HG03442 (cell line): ENCODE data around the gene CTDSP2.
"Not testable (repeated sequence)": the region's sequence is repeated elsewhere in the genome, so short reads cannot be mapped to it uniquely, and the experiment has no call there.

Experiments used
- ATAC-seq: cut with Tn5 transposase; IDR thresholded peaks from one replicate; pipeline ENCODE4 v1.9.1; 2021; ENCODE audit warnings: mild to moderate bottlenecking, moderate library complexity; ENCODE audit not compliant: unreplicated experiment

Gene CTDSP2

DNA sequence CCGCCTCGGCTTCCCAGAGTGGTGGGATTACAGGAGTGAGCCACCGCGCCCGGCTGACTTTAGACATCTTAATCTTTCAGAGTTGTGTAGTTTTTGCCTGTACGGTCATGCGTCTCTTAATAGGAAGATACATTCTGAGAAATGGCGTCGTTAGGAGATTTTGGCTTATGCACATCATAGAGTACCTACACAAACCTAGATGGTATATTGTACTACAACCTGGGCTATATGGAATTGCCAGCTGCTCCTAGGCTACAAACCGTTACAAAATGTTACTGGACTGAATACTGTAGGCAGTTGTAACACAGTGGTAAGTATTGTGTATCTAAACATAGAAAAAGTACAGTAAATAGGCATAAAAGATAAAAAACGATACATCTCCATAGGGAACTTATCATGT, 62.7 kb downstream of the CTDSP2 start:
- no peak for ATAC-seq

DNA sequence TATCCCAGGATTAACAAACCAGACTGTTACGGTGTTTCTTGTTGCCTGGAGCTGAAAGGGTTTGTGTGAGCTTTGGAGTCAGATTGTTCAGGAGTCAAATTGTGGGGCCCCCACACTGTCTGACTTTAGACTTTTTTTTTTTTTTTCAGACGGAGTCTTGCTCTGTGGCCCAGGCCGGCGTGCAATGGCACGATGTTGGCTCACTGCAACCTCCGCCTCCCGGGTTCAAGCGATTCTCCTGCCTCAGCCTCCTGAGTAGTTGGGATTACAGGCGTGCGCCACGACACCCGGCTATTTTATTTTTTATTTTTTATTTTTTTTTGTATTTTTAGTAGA, 63.1 kb downstream of the CTDSP2 start:
- no peak for ATAC-seq

DNA sequence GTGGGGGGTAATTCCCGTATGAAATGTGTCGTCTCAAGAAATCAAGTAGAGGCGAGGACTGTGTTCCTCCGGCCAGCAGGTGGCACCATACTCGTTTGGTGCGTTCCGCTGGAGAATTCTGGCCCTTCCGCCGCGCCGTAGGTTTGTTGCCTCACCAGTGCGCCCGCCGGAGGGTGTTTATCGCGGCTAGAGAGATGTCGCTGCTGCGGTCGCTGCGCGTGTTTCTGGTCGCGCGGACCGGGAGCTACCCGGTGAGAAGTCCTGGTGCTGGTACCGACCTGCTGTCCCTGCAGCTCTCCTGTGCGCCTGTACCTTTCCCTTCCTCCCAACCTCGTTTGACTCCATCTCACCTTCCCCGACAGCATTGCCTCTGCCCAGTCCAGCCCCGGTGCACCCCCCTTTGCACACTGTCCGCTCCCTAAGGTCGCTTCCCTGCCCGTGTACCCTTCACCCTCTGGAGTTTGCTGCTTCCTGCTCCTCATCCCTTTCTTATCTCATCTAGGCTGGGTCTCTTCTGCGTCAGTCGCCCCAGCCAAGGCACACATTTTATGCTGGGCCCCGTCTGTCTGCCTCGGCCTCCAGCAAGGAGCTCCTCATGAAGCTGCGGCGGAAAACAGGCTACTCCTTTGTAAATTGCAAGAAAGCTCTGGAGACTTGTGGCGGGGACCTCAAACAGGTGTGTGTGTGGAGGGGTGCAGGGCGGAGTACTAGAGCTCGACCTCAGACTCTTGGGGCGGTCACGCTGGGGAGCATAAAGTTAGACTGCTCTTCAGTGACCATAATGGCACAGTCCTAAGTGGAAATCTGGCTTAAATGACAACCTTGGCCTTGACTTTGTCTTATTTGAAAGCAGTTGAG, 63.7 kb downstream of the CTDSP2 start, which contains the start of gene TSFM:
TSFM (plus strand) TSS at position 180 of the 858 bp plus-strand sequence; CDS start at position 195, 15 bp downstream.
- ATAC-seq = peak; percentile 83

DNA sequence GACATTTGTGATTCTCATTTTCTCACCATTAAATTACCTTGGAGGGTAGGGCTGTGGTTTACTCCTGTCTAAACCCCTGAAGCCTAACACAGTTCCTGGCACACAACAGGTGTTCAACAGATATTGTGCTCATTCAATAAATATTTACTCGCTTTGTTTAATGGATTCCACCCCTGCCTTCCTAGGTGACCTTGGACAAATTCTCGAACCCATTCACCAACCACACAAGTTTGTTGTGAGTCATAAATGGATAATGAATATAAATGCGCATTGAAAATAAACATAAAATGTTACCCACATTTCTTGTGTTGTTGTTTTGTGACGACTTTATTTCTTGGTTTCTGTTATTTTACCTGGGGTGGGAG, 64.3 kb downstream of the CTDSP2 start:
- ATAC-seq = peak; percentile 21

DNA sequence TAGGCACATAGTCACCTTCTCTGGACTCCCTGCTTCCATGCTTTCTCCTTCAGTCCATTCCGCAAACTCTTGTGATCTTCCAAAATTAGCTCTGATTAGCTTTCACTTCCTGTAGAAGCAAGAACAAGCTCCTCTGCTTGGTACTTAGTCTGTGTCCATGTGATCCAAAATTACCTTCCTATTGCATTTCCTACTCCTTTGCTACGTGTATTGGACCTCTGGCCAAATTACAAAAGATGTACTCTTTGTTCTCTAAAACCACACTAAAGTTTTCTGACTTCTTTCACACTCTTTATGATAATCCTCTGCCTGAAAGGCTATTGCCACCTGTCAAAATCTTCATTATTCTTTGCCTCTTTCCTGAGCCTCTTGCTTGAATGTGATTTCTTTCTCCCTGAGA, 64.7 kb downstream of the CTDSP2 start:
- ATAC-seq = no peak

DNA sequence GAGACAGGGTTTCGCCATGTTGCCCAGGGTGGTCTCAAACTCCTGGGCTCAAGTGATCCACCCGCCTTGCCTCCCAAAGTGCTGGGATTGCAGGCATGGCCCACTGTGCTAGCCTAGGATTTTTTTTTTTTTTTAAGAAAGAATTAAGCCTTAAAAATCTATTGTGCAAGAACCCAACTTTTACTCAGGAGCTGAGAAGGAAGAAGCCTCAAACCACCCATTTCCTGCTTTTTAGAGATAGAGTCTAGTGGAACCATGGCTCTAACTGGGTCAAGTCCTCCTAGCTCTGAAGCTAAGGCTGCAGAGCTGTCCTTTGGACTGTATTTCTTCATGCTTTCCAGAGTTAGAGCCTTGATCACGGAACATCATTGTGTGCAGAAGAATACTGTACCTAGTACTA, 65.3 kb downstream of the CTDSP2 start:
- ATAC-seq = no peak

DNA sequence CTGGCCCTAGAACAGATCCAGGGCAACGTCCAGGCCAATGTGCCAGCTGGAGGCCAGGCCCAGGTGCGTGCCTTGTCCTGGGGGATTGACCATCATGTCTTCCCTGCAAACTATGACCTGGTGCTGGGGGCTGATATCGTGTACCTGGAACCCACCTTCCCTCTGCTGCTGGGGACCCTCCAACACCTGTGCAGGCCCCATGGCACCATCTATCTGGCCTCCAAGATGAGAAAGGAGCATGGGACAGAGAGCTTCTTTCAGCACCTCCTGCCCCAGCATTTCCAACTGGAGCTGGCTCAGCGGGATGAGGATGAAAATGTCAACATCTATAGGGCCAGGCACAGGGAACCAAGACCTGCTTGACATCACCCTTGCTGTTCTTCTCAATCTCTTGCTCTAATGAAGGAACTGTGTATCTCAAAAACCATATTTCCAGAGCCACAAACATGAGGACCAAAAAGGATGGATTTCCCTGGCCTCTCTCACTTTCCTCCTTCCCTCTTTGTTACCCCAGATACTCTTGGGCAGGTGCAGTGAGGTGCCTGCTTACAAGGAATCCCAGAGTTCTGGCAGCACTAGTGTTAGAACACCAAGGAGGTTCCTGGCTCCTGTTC, 66.1 kb downstream of the CTDSP2 start:
- no peak for ATAC-seq

DNA sequence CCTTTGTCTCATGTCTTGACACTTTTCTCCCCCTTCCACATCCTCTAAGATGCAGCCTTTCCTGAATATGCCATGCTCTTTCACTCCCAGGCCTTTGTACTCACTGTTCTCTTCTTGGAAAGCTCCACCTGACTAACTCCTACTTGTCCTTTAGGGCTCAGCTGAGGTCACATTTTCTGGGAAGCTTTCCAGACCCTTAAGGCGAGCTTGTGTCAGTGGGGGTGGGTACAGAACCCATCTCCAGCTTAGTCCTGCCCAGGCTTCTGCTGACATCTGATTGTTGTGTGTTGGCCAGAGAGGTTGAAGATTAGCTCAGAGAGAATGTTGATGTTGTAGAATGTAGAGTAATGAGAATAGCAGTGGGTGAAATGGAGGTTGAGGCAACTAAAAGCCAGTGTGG, 66.8 kb downstream of the CTDSP2 start:
- ATAC-seq = no peak

DNA sequence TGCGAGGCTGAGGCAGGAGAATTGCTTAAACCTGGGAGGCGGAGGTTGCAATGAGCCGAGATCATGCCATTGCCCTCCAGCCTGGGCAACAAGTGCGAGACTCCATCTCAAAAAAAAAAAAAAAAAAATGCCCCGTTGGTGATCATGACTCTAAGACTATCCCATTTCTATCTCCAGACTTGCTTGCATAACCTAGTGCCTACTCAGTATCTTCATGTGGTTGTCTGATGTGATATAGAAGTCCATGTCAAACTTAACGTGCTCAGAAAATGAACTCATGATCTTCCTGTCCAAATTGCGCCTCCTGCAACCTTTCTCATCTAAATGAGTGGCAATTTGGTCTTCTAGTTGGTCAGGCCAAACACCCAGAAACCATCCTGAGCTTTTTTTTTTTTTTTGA, 68.6 kb downstream of the CTDSP2 start:
- no peak for ATAC-seq

DNA sequence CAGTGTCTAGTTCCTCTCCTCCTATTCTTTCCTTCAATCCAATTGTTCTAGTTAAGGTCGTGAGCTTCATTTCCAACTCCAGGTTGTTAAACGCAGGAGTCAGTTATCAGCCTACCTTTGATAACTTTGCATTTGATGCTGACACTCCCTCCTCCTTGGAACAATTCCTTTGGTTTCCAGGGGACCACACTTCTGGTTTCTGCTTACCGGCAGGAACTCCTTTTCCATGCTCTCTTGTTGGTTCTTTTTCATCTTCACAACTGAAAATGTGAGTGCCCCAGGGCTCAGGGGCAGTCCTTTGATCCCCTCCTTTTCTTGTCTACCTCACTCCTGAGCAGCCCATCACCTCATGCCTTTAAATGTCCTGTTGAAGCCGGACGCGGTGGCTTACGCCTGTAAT, 69.2 kb downstream of the CTDSP2 start:
- ATAC-seq = no peak

DNA sequence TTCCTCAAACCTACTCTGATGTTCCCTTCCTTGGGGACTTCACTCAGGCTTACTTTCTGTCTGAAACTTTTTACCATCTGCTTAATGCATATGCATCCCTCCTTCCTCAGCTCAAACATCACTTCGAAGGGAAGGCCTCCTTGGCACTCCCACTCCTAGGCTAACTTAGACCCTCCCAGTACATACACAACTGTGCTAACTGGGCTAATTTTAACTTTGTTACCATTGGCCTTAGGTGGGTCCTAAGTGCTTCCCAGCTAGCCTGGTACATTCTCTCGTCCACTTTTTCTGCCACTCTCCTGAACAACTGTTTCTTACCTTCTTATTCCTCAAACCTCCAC, 70.3 kb downstream of the CTDSP2 start:
- no peak for ATAC-seq

DNA sequence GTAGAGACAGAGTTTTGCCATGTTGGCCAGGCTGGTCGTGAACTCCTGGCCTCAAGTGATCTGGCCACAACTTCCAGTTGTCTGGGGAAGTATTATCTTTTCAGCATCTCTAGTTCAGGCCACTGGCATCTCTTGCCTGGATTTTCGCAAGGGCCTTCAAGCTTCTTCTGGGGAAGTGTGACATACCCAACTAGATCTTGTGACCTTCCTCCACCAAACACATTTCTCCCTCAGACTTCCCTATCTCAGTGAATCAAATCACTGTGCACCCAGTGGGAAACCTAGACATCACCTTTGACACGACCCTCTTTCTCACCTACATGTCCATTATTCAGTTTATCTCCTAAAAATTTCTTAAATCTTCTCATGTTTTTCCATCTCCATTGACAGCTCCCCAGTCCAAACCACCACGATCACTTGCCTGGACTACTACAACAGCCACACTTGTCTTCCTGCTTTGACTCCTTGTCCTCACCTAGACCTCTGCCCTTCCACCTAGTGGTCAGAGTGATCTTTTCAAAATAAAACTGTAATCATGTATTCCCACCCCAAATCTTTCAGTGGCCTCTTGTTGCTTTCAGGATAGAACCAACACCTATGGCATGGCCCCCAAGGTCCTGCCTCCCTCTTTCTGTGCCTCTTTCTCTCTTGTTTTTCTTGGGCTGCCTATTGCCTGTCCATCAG, 70.8 kb downstream of the CTDSP2 start:
- ATAC-seq = no peak

DNA sequence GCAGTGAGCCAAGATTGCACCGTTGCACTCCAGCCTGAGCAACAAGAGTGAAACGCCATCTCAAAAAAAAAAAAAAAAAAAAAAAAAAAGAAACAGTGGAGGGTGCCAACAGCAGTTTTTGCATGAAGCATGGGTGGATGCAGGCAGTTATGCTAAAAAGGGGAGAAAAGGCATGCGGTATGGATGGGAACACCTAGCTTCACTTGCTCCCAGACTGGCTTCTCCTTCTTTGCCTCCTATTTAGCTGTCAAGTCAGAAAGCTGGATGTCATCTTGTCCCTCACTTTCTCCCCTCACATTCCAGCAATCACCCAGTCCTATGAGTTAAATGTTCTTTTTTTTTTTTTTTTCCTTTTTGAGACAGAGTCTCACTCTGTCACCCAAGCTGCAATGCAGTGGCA, 71.5 kb downstream of the CTDSP2 start:
- no peak for ATAC-seq

DNA sequence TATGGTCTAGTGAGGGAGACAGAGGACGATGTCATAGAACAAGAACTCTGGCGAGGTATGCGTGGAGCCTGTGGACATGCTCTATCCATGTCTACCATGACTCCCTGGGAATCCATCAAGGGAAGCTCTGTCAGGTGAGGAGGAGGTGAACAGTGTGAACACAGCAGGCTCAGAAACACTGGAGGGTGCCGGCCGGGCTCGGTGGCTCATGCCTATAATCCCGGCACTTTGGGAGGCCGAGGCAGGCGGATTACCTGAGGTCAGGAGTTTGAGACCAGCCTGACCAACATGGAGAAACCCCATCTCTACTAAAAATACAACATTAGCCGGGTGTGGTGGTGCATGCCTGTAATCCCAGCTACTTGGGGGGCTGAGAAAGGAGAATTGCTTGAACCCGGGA, 71.9 kb downstream of the CTDSP2 start:
- ATAC-seq = not testable (repeated sequence)

DNA sequence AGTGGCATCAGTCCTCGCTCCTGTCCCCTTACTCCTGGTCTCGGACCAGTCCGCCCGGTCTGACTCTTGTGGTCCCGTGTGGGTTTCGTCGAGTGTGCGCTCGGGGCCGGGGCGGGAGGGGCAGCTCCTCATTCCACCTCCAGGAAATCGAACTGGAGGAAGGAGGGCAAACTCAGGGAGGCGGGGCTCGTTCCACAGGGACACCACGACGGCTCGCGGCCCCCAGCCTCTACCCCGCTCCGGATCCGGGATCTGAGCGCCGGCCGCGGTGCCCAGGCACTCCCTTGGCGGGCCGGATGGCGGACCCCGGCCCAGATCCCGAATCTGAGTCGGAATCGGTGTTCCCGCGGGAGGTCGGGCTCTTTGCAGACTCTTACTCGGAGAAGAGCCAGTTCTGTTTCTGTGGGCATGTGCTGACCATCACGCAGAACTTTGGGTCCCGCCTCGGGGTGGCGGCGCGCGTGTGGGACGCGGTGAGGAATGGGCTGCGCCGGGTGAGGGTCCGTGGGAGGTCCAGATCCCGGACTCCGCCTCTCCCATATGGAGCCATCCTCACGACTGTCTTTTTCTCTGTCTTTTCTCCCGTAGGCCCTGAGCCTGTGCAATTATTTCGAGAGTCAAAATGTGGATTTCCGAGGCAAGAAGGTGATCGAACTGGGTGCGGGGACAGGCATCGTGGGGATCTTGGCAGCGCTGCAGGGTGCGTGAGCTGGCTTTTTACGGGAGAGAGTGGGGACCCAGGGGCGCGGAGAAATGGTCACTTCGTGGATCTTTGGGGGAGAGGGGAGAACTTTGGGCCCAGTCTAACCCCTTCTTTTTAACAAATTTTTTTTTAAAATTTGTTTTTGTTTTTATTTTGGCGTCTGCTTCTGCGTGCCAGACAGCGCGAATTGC, 73.9 kb downstream of the CTDSP2 start, which contains the start of gene EEF1AKMT3:
EEF1AKMT3 (plus strand) TSS at position 186 of the 894 bp plus-strand sequence; CDS start at position 297, 111 bp downstream.
- ATAC-seq = peak; percentile 24

DNA sequence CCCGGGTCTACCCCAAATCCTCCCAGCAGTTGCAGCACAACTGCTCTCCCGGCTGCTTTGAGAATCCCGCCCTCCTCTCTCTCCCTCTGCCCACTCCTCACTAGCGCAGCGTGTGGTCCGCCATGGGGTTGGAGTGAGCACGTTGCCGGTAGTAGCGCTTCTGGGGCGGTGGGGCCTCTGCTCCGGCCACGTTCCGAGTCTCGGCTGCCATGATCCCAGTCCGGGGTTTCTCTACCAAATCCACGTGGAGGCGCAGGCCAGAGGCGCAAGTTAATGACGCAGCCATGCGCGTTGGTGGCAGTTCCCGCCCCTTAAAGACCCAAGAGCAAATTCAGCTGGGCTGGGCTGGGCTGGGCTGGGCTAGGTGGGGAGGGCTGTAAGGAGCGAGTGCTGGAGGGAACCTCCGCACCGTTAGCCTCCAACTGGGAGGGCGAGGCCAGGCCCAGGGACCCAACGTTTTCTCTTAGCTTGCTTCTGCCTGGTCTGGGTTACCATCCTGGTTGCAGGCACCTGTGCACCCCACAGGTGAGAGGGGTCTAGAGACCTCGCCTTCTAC, 74.6 kb downstream of the CTDSP2 start, which contains the start of gene METTL1:
METTL1 (minus strand) TSS at position 233 of the 556 bp plus-strand sequence; CDS start at position 211, 22 bp downstream.
- ATAC-seq = peak; percentile 77

DNA sequence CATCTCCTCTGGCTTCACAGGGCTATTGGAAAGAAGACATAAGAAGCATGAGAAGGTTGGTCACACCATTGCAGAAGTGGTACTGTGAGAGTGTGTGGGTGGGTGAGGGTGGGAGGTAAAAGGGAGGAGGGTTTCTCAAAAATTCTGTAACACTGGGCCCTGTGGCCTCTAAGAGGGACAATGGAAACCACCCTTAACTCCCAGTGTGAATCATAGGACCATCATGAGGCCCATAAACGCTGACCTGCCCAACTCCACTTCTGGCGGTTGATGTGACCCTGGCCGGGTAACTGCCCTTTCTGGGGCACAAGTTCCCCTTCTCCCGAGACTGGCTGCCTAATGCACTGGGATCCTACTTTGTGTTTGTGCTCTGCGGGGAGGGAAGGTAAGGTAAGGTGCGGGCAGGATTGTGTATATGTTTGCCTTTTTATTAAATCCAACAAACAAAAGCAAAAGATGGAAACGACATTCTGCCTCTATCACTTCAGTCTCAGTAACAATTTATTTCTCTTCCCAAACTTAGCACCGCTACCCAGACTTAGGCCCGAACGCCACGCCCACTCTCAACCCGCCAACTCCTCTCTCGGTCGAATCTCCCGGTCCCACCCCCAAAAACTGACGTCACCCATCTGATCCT, 75.2 kb downstream of the CTDSP2 start:
- peak; percentile 64 for ATAC-seq

DNA sequence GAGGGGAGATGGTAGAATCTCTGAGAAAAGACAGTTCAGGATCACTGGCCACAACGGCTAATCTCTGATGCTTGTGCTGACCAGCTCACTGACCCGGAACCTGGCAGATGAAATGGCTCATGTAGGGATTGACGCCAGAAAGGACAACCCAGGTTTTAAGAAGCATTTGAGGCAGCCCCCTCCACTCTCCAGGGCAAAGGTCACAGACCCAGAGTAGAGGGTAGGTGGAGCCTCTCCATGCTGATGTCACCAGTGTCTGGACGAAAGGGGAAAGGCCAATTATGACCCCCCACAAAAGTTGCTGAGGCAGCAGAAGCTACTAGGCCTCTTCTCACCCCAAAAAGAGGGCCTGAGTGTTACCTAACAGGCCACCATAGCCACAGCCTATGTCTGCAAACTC, 75.8 kb downstream of the CTDSP2 start:
- ATAC-seq = no peak
